ENCODE measurements around the gene A2M.

DNA sequence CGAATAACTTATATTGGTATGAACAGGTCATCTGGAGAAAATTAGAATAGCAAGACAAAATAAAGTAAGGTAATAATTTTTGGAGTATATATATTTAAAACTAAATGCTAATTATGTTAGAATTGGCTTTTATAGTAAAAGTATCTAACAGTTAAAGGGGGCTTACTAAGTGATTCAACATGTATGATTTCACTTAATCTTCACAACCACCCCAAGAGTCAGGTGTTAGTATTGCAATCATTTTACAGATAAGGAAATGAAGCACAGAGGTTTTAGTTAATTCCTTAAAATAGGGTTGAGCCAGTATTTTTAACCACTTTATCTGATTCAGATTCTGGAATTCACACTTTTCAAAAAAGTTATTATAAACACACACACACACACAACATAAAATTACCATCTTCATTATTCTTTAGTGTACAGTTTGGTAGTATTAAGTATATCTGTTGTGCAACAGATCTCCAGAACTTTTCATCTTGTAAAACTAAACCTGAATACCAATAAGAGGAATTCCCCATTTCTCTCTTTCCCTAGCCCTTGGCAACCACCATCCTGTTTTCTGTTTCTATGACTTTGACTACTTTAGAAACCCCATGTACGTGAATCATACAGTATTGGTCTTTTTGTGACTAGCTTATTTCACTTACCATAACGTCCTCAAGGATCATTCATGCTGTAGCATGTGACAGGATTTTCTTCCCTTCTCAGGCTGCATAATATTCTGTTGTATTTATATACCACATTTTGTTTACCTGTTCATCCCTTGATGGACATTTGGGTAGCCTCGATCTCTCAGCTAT lies 12.5 kb downstream of the A2M start:
- TF ChIP-seq, protein P1, sequence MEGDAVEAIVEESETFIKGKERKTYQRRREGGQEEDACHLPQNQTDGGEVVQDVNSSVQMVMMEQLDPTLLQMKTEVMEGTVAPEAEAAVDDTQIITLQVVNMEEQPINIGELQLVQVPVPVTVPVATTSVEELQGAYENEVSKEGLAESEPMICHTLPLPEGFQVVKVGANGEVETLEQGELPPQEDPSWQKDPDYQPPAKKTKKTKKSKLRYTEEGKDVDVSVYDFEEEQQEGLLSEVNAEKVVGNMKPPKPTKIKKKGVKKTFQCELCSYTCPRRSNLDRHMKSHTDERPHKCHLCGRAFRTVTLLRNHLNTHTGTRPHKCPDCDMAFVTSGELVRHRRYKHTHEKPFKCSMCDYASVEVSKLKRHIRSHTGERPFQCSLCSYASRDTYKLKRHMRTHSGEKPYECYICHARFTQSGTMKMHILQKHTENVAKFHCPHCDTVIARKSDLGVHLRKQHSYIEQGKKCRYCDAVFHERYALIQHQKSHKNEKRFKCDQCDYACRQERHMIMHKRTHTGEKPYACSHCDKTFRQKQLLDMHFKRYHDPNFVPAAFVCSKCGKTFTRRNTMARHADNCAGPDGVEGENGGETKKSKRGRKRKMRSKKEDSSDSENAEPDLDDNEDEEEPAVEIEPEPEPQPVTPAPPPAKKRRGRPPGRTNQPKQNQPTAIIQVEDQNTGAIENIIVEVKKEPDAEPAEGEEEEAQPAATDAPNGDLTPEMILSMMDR (IDR thresholded peaks at IDR 0.05; ENCODE audit: low read length), result no peak
- no peak for TF ChIP-seq EZH2 (optimal IDR thresholded peaks at IDR 0.05; ENCODE audit: low read depth, low read length)
